AG04449 (cell line): ENCODE results near the gene ADGRG1.

Source experiments
- CTCF ChIA-PET: fragments of 350-600 bp; formaldehyde crosslinking; extraction: SDS; loops from one replicate; lab custom pipeline; 2021; ENCODE audit warnings: antibody characterized with exemption; lab: Yijun Ruan, JAX
- POLR2A ChIA-PET: fragments of 400-600, 350-600 bp; formaldehyde crosslinking; extraction: SDS; loops from one replicate; lab custom pipeline; 2020; ENCODE audit warnings: antibody characterized with exemption, inconsistent platforms; lab: Yijun Ruan, JAX
- DNase-seq: peaks from one replicate; pipeline ENCODE4 v3.0.0-alpha.2; 2010; ENCODE audit warnings: low read depth, low spot score
- H3K4me3 ChIP-seq: 2 replicates; pipeline ENCODE4 v1.5.1; 2011; ENCODE audit warnings: low read depth, mild to moderate bottlenecking, control low read depth, low read length
- TF ChIP-seq, protein P1 (sequence below): IDR thresholded peaks from one replicate; pipeline ENCODE4 v1.5.1; 2011; ENCODE audit warnings: mild to moderate bottlenecking, moderate library complexity, low read length, control low read depth, inconsistent platforms; ENCODE audit not compliant: insufficient read depth; ENCODE audit errors: missing control alignments

ADGRG1 gene

DNA sequence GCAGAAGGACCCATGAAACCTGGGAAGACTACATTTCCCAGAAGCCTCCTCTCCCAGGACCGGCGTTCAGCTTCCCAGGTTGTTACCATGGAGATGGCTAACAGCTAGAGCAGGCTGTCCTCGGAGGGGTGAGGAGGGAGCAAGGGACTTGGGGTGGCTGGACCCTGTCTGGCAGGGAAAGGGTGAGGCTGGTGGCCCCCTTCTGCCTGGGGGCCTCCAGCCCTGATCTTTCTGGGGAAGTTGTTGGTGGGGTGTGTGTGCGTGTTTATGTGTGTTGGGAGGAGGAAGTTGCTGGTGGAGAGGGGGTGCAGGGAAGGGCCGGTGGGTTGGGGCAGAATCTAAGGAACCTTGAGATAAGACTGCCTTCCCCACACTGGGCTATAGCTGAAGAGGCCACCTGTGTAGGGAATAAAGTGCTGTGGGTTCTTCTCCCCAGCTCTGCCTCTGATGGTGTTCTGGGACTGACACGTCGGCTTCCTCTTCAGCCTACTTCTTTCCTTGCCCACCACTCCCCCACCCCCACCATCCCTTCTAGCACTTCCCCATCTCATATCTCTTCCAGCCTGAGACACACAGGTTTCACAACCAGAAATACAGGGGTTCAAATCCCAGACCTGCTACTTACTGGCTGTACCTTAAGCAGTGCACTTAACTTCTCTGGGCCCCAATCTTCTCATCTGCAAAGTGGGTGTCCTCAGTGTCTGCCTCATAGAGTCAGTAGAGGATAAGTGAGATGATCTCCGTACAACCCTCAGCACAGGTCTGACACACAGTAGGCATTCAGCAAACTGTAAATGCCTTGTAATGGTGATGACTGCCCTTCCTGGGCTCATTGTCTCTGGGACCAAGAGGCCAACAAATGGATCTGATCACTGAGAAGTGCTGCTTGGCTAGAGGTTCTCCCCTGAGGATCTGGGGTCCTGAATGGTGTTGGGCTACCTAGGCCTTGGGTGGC lies 66.6 kb downstream of the ADGRG1 start, which contains the start of gene DRC7:
Gene DRC7 (plus strand): TSS at position 82 of the 955 bp plus-strand sequence. CDS start 3,144 bp downstream, outside the sequence.
- POLR2A ChIA-PET: no interaction called here

DNA sequence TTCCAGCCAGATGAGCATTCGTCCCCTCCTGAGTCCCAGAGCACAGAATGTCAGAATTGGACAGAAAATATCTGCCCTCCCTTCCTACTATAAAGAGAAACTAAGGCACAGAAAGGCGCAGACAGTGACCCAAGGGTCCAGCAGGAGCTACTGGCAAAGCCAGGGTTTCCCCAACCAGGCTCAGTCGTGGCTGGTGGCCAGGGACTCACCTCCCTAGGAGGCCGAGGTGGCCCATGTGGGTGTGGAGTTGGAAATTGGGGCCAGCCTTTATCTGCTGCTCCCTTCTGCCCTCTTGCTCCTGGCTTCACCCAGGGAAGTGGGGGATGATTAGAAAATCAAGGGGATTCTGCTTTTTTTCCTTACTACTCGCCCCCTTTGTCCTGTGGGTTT lies 67.2 kb downstream of the ADGRG1 start:
- POLR2A ChIA-PET: no interaction called here
- CTCF ChIA-PET: no interaction called here
- TF ChIP-seq, protein P1, sequence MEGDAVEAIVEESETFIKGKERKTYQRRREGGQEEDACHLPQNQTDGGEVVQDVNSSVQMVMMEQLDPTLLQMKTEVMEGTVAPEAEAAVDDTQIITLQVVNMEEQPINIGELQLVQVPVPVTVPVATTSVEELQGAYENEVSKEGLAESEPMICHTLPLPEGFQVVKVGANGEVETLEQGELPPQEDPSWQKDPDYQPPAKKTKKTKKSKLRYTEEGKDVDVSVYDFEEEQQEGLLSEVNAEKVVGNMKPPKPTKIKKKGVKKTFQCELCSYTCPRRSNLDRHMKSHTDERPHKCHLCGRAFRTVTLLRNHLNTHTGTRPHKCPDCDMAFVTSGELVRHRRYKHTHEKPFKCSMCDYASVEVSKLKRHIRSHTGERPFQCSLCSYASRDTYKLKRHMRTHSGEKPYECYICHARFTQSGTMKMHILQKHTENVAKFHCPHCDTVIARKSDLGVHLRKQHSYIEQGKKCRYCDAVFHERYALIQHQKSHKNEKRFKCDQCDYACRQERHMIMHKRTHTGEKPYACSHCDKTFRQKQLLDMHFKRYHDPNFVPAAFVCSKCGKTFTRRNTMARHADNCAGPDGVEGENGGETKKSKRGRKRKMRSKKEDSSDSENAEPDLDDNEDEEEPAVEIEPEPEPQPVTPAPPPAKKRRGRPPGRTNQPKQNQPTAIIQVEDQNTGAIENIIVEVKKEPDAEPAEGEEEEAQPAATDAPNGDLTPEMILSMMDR: no peak
- no peak for DNase-seq
- no peak overlapping the region for H3K4me3 ChIP-seq

More for the DNA sequence above, 66.6 kb downstream of the ADGRG1 start, which contains the start of gene DRC7:
- no peak for DNase-seq
- H3K4me3 ChIP-seq: no peak within 1 kb of the TSS
- TF ChIP-seq, protein P1: no peak
- CTCF ChIA-PET: no interaction called here

DNA sequence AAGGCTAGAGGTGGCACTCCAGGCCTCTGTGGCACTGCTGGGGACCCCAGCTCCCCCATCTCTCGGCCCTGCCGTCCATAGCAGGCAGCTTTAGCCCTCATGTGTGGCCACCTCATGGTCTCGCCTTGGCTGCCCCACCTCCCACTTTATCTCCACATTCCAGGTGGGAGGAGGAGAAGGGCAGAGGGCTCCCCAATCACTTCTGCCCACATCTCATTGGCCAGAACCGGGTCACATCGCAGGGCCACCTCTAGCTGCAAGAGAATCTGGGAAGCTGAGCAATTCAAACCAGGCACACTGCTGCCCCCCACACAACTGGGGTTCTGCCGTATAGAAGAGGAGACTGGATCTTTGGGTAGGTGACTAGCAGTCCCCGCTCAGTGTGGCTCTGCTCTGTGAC lies 67.8 kb downstream of the ADGRG1 start:
- ChIA-PET CTCF (interaction anchor here (1.2 kb wide), 1 partner anchor 15 kb away, joined by 3 read pairs; no protein-coding TSS in a partner anchor), POLR2A (no interaction called here)
- no peak overlapping the region for H3K4me3 ChIP-seq
- TF ChIP-seq, protein P1: no peak
- no peak for DNase-seq

DNA sequence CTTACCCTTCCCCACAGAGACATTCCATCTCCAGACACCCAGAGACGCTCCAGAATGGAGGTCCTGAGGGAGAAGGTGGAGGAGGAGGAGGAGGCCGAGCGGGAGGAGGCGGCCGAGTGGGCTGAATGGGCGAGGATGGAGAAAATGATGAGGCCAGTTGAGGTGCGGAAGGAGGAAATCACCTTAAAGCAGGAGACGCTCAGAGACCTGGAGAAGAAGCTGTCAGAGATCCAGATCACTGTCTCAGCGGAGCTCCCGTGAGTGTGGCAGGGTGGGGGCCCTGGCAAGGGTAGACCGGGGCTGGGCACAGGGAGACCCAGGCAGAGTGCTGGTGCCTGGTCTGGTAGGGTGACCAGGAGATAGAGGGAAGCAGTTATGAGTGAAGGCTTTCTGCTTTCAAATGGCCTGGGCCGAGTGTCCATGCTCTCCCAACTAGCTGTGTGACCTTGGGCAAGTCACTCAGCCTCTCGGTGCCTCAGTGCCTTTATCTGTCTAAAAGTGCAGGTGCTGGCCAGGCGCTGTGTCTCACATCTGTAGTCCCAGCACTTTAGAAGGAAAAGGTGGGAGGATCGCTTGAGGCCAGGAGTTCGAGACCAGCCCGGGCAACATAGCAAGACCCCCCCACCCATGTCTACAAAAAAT lies 69.6 kb downstream of the ADGRG1 start:
- ChIA-PET POLR2A (no interaction called here), CTCF (interaction anchor here (1.2 kb wide), 1 partner anchor 50 kb away, joined by 6 read pairs; no protein-coding TSS in a partner anchor)
- no peak for DNase-seq
- TF ChIP-seq, protein P1: no peak
- H3K4me3 ChIP-seq: no peak overlapping the region

DNA sequence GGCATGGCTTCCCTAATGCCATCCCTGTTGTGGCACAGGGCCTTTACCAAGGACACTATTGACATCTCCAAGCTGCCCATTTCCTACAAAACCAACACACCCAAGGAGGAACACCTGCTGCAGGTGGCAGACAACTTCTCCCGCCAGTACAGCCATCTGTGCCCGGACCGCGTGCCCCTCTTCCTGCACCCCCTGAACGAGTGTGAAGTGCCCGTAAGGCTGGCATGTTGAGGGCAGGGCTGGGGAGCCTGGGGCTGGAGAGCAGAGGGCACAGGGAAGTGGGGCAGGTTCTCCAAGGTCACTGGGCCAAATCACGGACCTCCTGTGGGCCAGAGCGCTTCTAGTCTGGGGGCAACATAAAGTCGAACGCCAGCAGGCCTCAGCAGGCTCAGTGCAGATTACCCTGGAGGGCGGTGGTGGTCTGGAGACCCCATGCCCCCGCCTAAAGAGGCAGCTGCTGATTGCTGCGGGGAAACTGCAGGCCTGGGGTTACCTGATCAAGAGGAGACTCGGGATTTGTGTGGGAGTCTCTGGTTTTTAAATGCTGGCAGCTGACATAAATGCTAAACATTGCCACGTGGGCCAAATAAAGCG lies 70.5 kb downstream of the ADGRG1 start:
- CTCF ChIA-PET: interaction anchor here (1.2 kb wide), 1 partner anchor 51 kb away, joined by 6 read pairs; no protein-coding TSS in a partner anchor
- TF ChIP-seq, protein P1: no peak
- no peak overlapping the region for H3K4me3 ChIP-seq
- no peak for DNase-seq
- POLR2A ChIA-PET: no interaction called here
